PC-9 (cell line): ENCODE results near the gene RAB3IL1. TPM values are rescaled to one million over a fixed set of nuclear protein-coding genes. Genes with fewer than 3 reads are reported as not detected.

Experiments used
- BruUV-seq: library from RNA; stranded (reverse); fragments of 400-500 nt; replicated peaks from 2 replicates; lab custom pipeline; 2021; lab: Mats Ljungman, UMichigan
- CTCF ChIA-PET: fragments of 300-600 bp; sonication (Branson Sonifier 250); formaldehyde crosslinking; loops from one replicate; lab custom pipeline; 2022; ENCODE audit warnings: antibody characterized with exemption; lab: Charles Lee
- POLR2A ChIA-PET: fragments of 300-600 bp; sonication (Branson Sonifier 250); formaldehyde crosslinking; loops from one replicate; lab custom pipeline; 2022; ENCODE audit warnings: antibody characterized with exemption; ENCODE audit not compliant: unreplicated experiment; lab: Charles Lee
- DNase-seq, 2 experiments: peaks; one replicate each; pipeline versions ENCODE4 v3.0.0 to v3.0.0-alpha.2; 2015 to 2022; ENCODE audit warnings: mixed read lengths in 1 of 2
- H2AFZ ChIP-seq: fragments of 200-600 bp; sonication (generic); 2 replicates; pipeline ENCODE4 v1.8.1; 2017; ENCODE audit warnings: antibody characterized with exemption
- H3F3A ChIP-seq: fragments of 200-600 bp; sonication (generic); 2 replicates; pipeline ENCODE4 v1.8.1; 2017; ENCODE audit warnings: antibody characterized with exemption, mild to moderate bottlenecking, low read depth; ENCODE audit not compliant: insufficient read depth
- H3K27ac ChIP-seq: fragments of 200-600 bp; sonication (generic); 2 replicates; pipeline ENCODE4 v1.6.1; 2016; ENCODE audit warnings: mixed run types
- H3K27me3 ChIP-seq: fragments of 200-600 bp; sonication (generic); 2 replicates; pipeline ENCODE4 v1.6.1; 2016; ENCODE audit warnings: low read depth, mixed run types; ENCODE audit not compliant: insufficient read depth
- H3K36me3 ChIP-seq: fragments of 200-600 bp; sonication (generic); 2 replicates; pipeline ENCODE4 v1.6.1; 2016; ENCODE audit warnings: low read depth, mixed run types
- H3K4me1 ChIP-seq: fragments of 200-600 bp; sonication (generic); replicated peaks from 2 replicates; pipeline ENCODE4 v1.6.1; 2016; ENCODE audit warnings: mixed run types; ENCODE audit not compliant: insufficient read depth
- H3K4me2 ChIP-seq: fragments of 200-600 bp; sonication (generic); 2 replicates; pipeline ENCODE4 v1.6.1; 2017; ENCODE audit warnings: mixed run types
- H3K4me3 ChIP-seq: fragments of 200-600 bp; sonication (generic); 2 replicates; pipeline ENCODE4 v1.6.1; 2016; ENCODE audit warnings: mixed run types
- H3K79me2 ChIP-seq: fragments of 200-600 bp; sonication (generic); 2 replicates; pipeline ENCODE4 v1.6.1; 2017; ENCODE audit warnings: low read depth, mixed run types
- H3K9me2 ChIP-seq: fragments of 200-600 bp; sonication (generic); 2 replicates; pipeline ENCODE4 v1.8.1; 2017; ENCODE audit warnings: mild to moderate bottlenecking; ENCODE audit not compliant: insufficient read depth
- H3K9me3 ChIP-seq: fragments of 200-600 bp; sonication (generic); 2 replicates; pipeline ENCODE4 v1.8.1; 2016; ENCODE audit warnings: low read depth; ENCODE audit not compliant: insufficient read depth
- H4K20me1 ChIP-seq: fragments of 200-600 bp; sonication (generic); 2 replicates; pipeline ENCODE4 v1.8.1; 2017; ENCODE audit not compliant: insufficient read depth
- EZH2 ChIP-seq: fragments of 200-600 bp; sonication (generic); IDR thresholded peaks from 2 replicates; pipeline ENCODE4 v1.8.0; 2017; ENCODE audit warnings: antibody characterized with exemption, low read depth
- intact Hi-C: fragments of 100-400 bp; cut with micrococcal nuclease; formaldehyde crosslinking; loops from one replicate; pipeline ENCODE4 v1.10.0; 2022; ENCODE audit not compliant: unreplicated experiment
- total RNA-seq: library from RNA; stranded (reverse); gene quantifications from 2 replicates; pipeline ENCODE4 v1.2.3, GENCODE V29; 2021
- TF ChIP-seq, protein P1 (sequence below): fragments of 200-600 bp; sonication (generic); conservative IDR thresholded peaks from 2 replicates; pipeline ENCODE4 v1.6.1; 2017; ENCODE audit warnings: mixed run types, antibody characterized with exemption, mild to moderate bottlenecking, moderate library complexity

The RAB3IL1 gene
- total RNA-seq, 1 experiment from 2014 or later, result 4.4 TPM

DNA sequence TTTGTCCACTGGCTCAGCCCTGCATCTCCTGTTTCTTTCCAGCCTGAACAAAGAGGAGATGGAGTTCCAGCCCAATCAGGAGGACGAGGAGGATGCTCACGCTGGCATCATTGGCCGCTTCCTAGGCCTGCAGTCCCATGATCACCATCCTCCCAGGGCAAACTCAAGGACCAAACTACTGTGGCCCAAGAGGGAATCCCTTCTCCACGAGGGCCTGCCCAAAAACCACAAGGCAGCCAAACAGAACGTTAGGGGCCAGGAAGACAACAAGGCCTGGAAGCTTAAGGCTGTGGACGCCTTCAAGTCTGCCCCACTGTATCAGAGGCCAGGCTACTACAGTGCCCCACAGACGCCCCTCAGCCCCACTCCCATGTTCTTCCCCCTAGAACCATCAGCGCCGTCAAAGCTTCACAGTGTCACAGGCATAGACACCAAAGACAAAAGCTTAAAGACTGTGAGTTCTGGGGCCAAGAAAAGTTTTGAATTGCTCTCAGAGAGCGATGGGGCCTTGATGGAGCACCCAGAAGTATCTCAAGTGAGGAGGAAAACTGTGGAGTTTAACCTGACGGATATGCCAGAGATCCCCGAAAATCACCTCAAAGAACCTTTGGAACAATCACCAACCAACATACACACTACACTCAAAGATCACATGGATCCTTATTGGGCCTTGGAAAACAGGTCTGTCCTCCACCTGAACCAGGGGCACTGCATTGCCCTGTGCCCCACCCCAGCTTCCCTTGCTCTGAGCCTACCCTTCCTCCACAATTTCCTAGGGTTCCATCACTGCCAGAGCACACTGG is 45.0 kb upstream of the RAB3IL1 start:
- Histone ChIP-seq H4K20me1 (peaks cover 34% of the 10 kb centered on the region), H3K27me3 (no peaks in the 10 kb centered on the region), H3K27ac (peak overlapping the region; percentile 99), H3K79me2 (peaks cover 41% of the 10 kb centered on the region), H3F3A (peaks cover 81% of the 10 kb centered on the region), H3K9me2 (no peaks in the 10 kb centered on the region), H3K4me2 (peak overlapping the region; percentile 99), H3K4me1 (peaks cover 59% of the 10 kb centered on the region), H2AFZ (no peak overlapping the region), H3K4me3 (no peak overlapping the region), H3K36me3 (peaks cover 31% of the 10 kb centered on the region), H3K9me3 (no peaks in the 10 kb centered on the region)
- peak in 1 of 2 experiments; percentile 35 for DNase-seq
- TF ChIP-seq, protein P1, sequence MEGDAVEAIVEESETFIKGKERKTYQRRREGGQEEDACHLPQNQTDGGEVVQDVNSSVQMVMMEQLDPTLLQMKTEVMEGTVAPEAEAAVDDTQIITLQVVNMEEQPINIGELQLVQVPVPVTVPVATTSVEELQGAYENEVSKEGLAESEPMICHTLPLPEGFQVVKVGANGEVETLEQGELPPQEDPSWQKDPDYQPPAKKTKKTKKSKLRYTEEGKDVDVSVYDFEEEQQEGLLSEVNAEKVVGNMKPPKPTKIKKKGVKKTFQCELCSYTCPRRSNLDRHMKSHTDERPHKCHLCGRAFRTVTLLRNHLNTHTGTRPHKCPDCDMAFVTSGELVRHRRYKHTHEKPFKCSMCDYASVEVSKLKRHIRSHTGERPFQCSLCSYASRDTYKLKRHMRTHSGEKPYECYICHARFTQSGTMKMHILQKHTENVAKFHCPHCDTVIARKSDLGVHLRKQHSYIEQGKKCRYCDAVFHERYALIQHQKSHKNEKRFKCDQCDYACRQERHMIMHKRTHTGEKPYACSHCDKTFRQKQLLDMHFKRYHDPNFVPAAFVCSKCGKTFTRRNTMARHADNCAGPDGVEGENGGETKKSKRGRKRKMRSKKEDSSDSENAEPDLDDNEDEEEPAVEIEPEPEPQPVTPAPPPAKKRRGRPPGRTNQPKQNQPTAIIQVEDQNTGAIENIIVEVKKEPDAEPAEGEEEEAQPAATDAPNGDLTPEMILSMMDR, result no peak
- no peak for TF ChIP-seq EZH2
- intact Hi-C loops, result loop anchor here (2.0 to 5.0 kb wide), 2 partner anchors 65 to 92 kb away; no protein-coding TSS in a partner anchor
- ChIA-PET POLR2A (interaction anchor here (0.6 to 0.9 kb wide), 3 partner anchors 11 to 90 kb away, joined by 3 to 10 read pairs (median 3); no protein-coding TSS in a partner anchor), CTCF (interaction anchor here (1.3 to 1.7 kb wide), 2 partner anchors 64 to 85 kb away, joined by 4 to 5 read pairs; no protein-coding TSS in a partner anchor)
- no TSS peak for BruUV-seq

GRCh38 chr11:61961570-61962212 is 44.3 kb upstream of the RAB3IL1 start:
- Histone ChIP-seq H3K4me1 (peaks cover 59% of the 10 kb centered on the region), H3K4me3 (no peak overlapping the region), H2AFZ (no peak overlapping the region), H3K36me3 (peaks cover 28% of the 10 kb centered on the region), H3F3A (peaks cover 74% of the 10 kb centered on the region), H4K20me1 (peaks cover 31% of the 10 kb centered on the region), H3K27me3 (no peaks in the 10 kb centered on the region), H3K9me2 (no peaks in the 10 kb centered on the region), H3K9me3 (no peaks in the 10 kb centered on the region), H3K79me2 (peaks cover 34% of the 10 kb centered on the region), H3K27ac (peak overlapping the region; percentile 99), H3K4me2 (peak overlapping the region; percentile 14)
- intact Hi-C loops, result loop anchor here (2.0 to 5.0 kb wide), 2 partner anchors 64 to 93 kb away; no protein-coding TSS in a partner anchor
- BruUV-seq, result no TSS peak
- no peak for TF ChIP-seq EZH2
- TF ChIP-seq, protein P1, result no peak
- POLR2A ChIA-PET, result interaction anchor here (0.5 to 0.9 kb wide), 5 partner anchors 11 to 91 kb away, joined by 3 to 10 read pairs (median 3); no protein-coding TSS in a partner anchor
- DNase-seq, result peak; percentile 68 to 76
- CTCF ChIA-PET, result interaction anchor here (0.5 to 1.7 kb wide), 3 partner anchors 63 to 86 kb away, joined by 4 to 8 read pairs (median 5); no protein-coding TSS in a partner anchor

DNA sequence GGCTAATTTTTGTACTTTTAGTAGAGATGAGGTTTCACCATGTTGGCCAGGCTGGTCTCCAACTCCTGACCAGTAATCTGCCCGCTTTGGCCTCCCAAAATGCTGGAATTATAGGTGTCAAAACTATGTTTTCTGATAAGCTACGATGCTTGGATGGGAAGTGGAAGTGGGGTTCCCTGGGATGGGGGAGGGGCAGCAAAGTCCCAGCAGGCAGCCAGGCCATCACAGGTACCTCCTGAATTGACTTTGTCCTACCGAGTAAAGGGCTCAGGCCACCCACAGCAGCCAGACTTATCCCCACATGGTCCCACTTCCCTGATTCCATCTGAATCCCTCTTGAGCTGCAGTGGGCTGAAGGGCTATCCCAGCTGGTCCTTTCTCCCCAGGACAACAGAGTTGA is 43.2 kb upstream of the RAB3IL1 start:
- H3K27ac ChIP-seq, result no peak overlapping the region
- peaks cover 22% of the 10 kb centered on the region for H3K79me2 ChIP-seq
- no TSS peak for BruUV-seq

More for the DNA sequence above, 43.2 kb upstream of the RAB3IL1 start:
- CTCF ChIA-PET, result interaction anchor here (1.9 kb wide), 1 partner anchor 93 kb away, joined by 8 read pairs; no protein-coding TSS in a partner anchor
- intact Hi-C loops, result loop anchor here (5.0 kb wide), 1 partner anchor 63 kb away; no protein-coding TSS in a partner anchor
- Histone ChIP-seq H3K4me3 (no peak overlapping the region), H3K4me1 (peaks cover 62% of the 10 kb centered on the region), H3K9me2 (no peaks in the 10 kb centered on the region), H4K20me1 (peaks cover 19% of the 10 kb centered on the region), H3K4me2 (no peak overlapping the region), H3K36me3 (peaks cover 17% of the 10 kb centered on the region), H3F3A (peaks cover 63% of the 10 kb centered on the region), H3K9me3 (no peaks in the 10 kb centered on the region), H3K27me3 (no peaks in the 10 kb centered on the region), H2AFZ (no peak overlapping the region)
- POLR2A ChIA-PET, result no interaction called here
- no peak for DNase-seq
- no peak for TF ChIP-seq EZH2
- TF ChIP-seq, protein P1, result no peak
